T follicular helper cell (primary cell): ENCODE measurements around the gene ENDOU.
"Not testable (repeated sequence)": the region's sequence is repeated elsewhere in the genome, so short reads cannot be mapped to it uniquely, and the experiment has no call there.

Source experiments
- DNase-seq: peaks from one replicate; pipeline ENCODE4 v3.0.0-alpha.2; 2020; ENCODE audit warnings: low read depth

Gene ENDOU

GRCh38 chr12:47686645-47687240 lies 38.5 kb downstream of the ENDOU start:
- no peak for DNase-seq

- DNase-seq, result no peak
These were observed 45.5 kb downstream of the ENDOU start for GRCh38 chr12:47679785-47680184.

- DNase-seq, result no peak
These were observed 53.2 kb downstream of the ENDOU start for GRCh38 chr12:47672068-47672467.

GRCh38 chr12:47667935-47668334 lies 57.4 kb downstream of the ENDOU start:
- DNase-seq, result not testable (repeated sequence)
